ENCODE measurements around the gene DNASE2. TPM values are rescaled to one million over a fixed set of nuclear protein-coding genes. Genes with fewer than 3 reads are reported as not detected.
A peak's percentile ranks its signal among the peaks of the same experiment; 100 is the strongest.

DNASE2 gene
- total and polyA plus RNA-seq, 2 experiments from 2014 or later: 26.0 to 54.7 TPM

DNA sequence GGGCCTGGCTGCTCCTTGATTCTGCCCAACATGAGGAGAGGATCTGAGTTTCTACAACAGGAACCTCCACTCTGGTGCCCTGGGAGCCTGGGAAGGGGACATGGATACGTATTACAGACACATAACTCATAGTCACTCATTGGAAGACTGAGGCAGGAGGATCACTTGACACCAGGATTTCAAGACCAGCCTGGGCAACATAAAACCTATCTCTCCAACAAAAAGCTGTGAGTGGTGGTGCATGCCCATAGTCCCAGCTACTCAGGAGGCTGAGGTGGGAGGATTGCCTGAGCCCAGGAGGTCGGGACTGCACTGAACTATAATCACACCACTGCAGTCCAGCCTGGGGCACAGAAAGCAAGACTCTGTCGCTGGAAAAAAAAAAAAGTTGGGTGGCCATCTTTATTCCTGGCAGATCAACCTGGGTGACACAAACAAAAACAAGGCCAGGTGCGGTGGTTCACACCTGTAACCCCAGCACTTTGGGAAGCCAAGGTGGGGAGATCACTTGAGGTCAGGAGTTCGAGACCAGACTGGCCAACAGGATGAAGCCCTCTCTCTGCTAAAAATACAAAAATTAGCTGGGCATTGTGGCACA is 6.9 kb upstream of the DNASE2 start:
- H3K4me1 ChIP-seq (ENCODE audit: low read depth): no peaks in the 10 kb centered on the region
- TF ChIP-seq, protein P1, sequence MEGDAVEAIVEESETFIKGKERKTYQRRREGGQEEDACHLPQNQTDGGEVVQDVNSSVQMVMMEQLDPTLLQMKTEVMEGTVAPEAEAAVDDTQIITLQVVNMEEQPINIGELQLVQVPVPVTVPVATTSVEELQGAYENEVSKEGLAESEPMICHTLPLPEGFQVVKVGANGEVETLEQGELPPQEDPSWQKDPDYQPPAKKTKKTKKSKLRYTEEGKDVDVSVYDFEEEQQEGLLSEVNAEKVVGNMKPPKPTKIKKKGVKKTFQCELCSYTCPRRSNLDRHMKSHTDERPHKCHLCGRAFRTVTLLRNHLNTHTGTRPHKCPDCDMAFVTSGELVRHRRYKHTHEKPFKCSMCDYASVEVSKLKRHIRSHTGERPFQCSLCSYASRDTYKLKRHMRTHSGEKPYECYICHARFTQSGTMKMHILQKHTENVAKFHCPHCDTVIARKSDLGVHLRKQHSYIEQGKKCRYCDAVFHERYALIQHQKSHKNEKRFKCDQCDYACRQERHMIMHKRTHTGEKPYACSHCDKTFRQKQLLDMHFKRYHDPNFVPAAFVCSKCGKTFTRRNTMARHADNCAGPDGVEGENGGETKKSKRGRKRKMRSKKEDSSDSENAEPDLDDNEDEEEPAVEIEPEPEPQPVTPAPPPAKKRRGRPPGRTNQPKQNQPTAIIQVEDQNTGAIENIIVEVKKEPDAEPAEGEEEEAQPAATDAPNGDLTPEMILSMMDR (IDR thresholded peaks at IDR 0.05; ENCODE audit: low read depth, low read length): no peak
- no peaks in the 10 kb centered on the region for H3K36me3 ChIP-seq
- no peak overlapping the region for H3K27ac ChIP-seq
- no peak overlapping the region for H3K4me3 ChIP-seq
- H3K27me3 ChIP-seq: no peaks in the 10 kb centered on the region
- no peak for DNase-seq (ENCODE audit: low read depth in 1 of 2, low spot score in 1 of 2)
- no peaks in the 10 kb centered on the region for H3K9me3 ChIP-seq (ENCODE audit: low read depth)

DNA sequence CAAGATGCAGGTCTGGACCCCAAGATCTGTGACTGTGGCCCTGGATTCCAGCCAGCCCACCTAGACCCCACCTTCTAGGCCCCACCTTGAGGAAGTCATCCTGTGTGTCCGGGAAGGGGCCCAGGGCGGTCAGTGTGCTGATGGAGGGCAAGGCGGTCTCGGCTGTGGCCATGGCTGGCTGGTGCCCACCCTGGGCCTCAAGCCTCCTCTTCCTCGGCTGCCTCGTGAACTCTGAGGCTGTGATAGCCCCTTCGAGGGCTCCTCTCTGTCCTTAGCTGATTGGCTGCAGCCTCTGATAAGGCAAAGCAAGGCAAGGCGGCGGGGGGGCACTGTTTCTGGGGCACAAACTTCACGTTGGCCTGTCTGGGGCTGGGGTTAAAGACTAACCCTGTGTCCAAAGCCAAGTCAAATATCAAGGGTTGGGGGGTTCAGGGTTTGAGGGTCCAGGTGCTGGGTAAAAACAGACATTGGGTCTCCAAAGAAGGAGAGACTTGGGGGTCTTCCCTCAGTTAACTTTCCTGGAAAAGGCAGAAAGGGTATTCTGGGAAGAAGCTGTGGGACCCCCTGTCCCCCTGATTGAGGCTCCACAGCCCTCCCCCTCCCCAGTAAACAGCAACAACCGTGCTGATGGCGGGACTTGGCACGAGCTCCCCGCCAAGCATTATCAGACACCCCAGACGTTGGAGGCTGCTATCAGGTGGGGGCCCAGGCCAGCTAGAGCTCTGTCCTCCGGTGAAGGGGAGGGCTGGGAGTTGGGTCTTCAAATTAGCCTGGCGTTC is 5.9 kb upstream of the DNASE2 start, which contains the start of gene KLF1:
TSS of gene KLF1 (minus strand) at position 233 of the 779 bp plus-strand sequence. CDS start at position 172, 61 bp downstream.
- Histone ChIP-seq H3K36me3 (no peaks in the 10 kb centered on the region), H3K9me3 (ENCODE audit: low read depth) (no peaks in the 10 kb centered on the region), H3K27ac (no peak within 1 kb of the TSS), H3K27me3 (no peaks in the 10 kb centered on the region), H3K4me1 (ENCODE audit: low read depth) (no peaks in the 10 kb centered on the region), H3K4me3 (peak within 1 kb of the TSS; percentile 25)
- TF ChIP-seq, protein P1 (IDR thresholded peaks at IDR 0.05; ENCODE audit: low read depth, low read length): no peak
- DNase-seq (ENCODE audit: low read depth in 1 of 2, low spot score in 1 of 2): no peak

- Histone ChIP-seq H3K36me3 (no peaks in the 10 kb centered on the region), H3K27me3 (no peaks in the 10 kb centered on the region), H3K4me3 (no peak overlapping the region), H3K4me1 (ENCODE audit: low read depth) (no peaks in the 10 kb centered on the region), H3K27ac (no peak overlapping the region), H3K9me3 (ENCODE audit: low read depth) (no peaks in the 10 kb centered on the region)
- TF ChIP-seq, protein P1 (IDR thresholded peaks at IDR 0.05; ENCODE audit: low read depth, low read length): no peak
- no peak for DNase-seq (ENCODE audit: low read depth in 1 of 2, low spot score in 1 of 2)
Measured at GRCh38 chr19:12886651-12886968, 5.4 kb upstream of the DNASE2 start.

- DNase-seq (ENCODE audit: low read depth in 1 of 2, low spot score in 1 of 2): no peak
- TF ChIP-seq, protein P1 (IDR thresholded peaks at IDR 0.05; ENCODE audit: low read depth, low read length): no peak
- H3K27me3 ChIP-seq: no peaks in the 10 kb centered on the region
- H3K27ac ChIP-seq: no peak overlapping the region
- H3K4me1 ChIP-seq (ENCODE audit: low read depth): no peaks in the 10 kb centered on the region
- H3K9me3 ChIP-seq (ENCODE audit: low read depth): no peaks in the 10 kb centered on the region
- H3K36me3 ChIP-seq: no peaks in the 10 kb centered on the region
- H3K4me3 ChIP-seq: peak overlapping the region; percentile 25
Measured at GRCh38 chr19:12885749-12886650, 4.8 kb upstream of the DNASE2 start.

GRCh38 chr19:12884926-12885748 is 3.9 kb upstream of the DNASE2 start:
- TF ChIP-seq, protein P1 (IDR thresholded peaks at IDR 0.05; ENCODE audit: low read depth, low read length): peak; percentile 70
- peak; percentile 68 to 72 for DNase-seq (ENCODE audit: low read depth in 1 of 2, low spot score in 1 of 2)
- no peak overlapping the region for H3K27ac ChIP-seq

More at GRCh38 chr19:12884926-12885748, 3.9 kb upstream of the DNASE2 start:
- H3K27me3 ChIP-seq: no peaks in the 10 kb centered on the region
- no peaks in the 10 kb centered on the region for H3K9me3 ChIP-seq (ENCODE audit: low read depth)
- no peaks in the 10 kb centered on the region for H3K36me3 ChIP-seq
- no peaks in the 10 kb centered on the region for H3K4me1 ChIP-seq (ENCODE audit: low read depth)
- H3K4me3 ChIP-seq: peak overlapping the region; percentile 25
